H1 (cell line): ENCODE data around the gene HSPA1A. TPM values are rescaled to one million over a fixed set of nuclear protein-coding genes. Genes with fewer than 3 reads are reported as not detected.

Source experiments
- CTCF ChIA-PET: fragments of 300-600 bp; sonication (Branson Sonifier 250); formaldehyde crosslinking; loops from one replicate; lab custom pipeline; 2021; ENCODE audit not compliant: partially characterized antibody; lab: Charles Lee
- POLR2A ChIA-PET: fragments of 300-600 bp; sonication (Branson Sonifier 250); formaldehyde crosslinking; loops from one replicate; lab custom pipeline; 2021; ENCODE audit warnings: inconsistent platforms; ENCODE audit not compliant: partially characterized antibody; lab: Charles Lee
- DNase-seq, 2 experiments: peaks; one replicate each; pipeline versions ENCODE4 v3.0.0 to v3.0.0-alpha.2; 2010 to 2022; ENCODE audit warnings: low spot score in 2 of 2, low read depth in 1 of 2, mixed read lengths in 1 of 2
- FAIRE-seq: peaks from 2 replicates; lab custom pipeline; 2011; peaks lifted over from hg19 to GRCh38; lab: Jason Lieb, UNC
- H2AFZ ChIP-seq: 2 replicates; pipeline ENCODE4 v1.8.1; 2012; ENCODE audit warnings: low read length, inconsistent platforms
- H2AK5ac ChIP-seq: 2 replicates; pipeline ENCODE4 v1.6.1; 2013; ENCODE audit warnings: low read depth, low read length
- H2BK120ac ChIP-seq: replicated peaks from 2 replicates; pipeline ENCODE3; 2013; ENCODE audit warnings: low read depth, low read length, inconsistent platforms
- H2BK12ac ChIP-seq: 2 replicates; pipeline ENCODE4 v1.6.1; 2013; ENCODE audit warnings: low read depth, low read length
- H2BK15ac ChIP-seq: 2 replicates; pipeline ENCODE4 v1.6.1; 2013; ENCODE audit warnings: low read length
- H2BK20ac ChIP-seq: 2 replicates; pipeline ENCODE4 v1.6.1; 2013; ENCODE audit warnings: low read length
- H2BK5ac ChIP-seq: 2 replicates; pipeline ENCODE4 v1.6.1; 2013; ENCODE audit warnings: low read depth, low read length
- H3K14ac ChIP-seq: 2 replicates; pipeline ENCODE4 v1.6.1; 2013; ENCODE audit warnings: inconsistent platforms; ENCODE audit not compliant: insufficient read length
- H3K18ac ChIP-seq: 2 replicates; pipeline ENCODE4 v1.6.1; 2013; ENCODE audit warnings: low read length; ENCODE audit errors: extremely low read depth
- H3K23ac ChIP-seq: 2 replicates; pipeline ENCODE4 v1.6.1; 2013; ENCODE audit warnings: inconsistent platforms; ENCODE audit not compliant: insufficient read length
- H3K23me2 ChIP-seq: 2 replicates; pipeline ENCODE4 v1.6.1; 2013; ENCODE audit warnings: low read depth, low read length
- H3K27ac ChIP-seq: 2 replicates; pipeline ENCODE4 v1.6.1; 2011; ENCODE audit warnings: low read depth, low read length, inconsistent platforms
- H3K27me3 ChIP-seq, 4 experiments: replicated peaks in 1 of 4; 1 replicate in 1 of 4; 2 replicates in 3 of 4; pipeline versions ENCODE4 v1.6.1 to v1.8.1; 2011 to 2013; ENCODE audit warnings: low read length in 3 of 4, mild to moderate bottlenecking in 3 of 4, inconsistent platforms in 2 of 4, mixed read lengths in 2 of 4, moderate library complexity in 1 of 4; ENCODE audit not compliant: control insufficient read depth in 3 of 4, insufficient read depth in 3 of 4; ENCODE audit errors: extremely low read depth in 1 of 4
- H3K36me3 ChIP-seq, 4 experiments: 2 replicates each; pipeline versions ENCODE4 v1.6.1 to v1.8.1; 2011 to 2013; ENCODE audit warnings: mild to moderate bottlenecking in 4 of 4, low read length in 3 of 4, moderate library complexity in 2 of 4, control low read depth in 1 of 4, inconsistent platforms in 1 of 4; ENCODE audit not compliant: insufficient read depth in 4 of 4, control insufficient read depth in 2 of 4
- H3K4ac ChIP-seq: replicated peaks from 2 replicates; pipeline ENCODE3; 2013; ENCODE audit warnings: low read length, low read depth, mixed read lengths, inconsistent platforms; ENCODE audit not compliant: insufficient read length
- H3K4me1 ChIP-seq, 4 experiments: replicated peaks in 1 of 4; 1 replicate in 1 of 4; 2 replicates in 3 of 4; pipeline versions ENCODE4 v1.6.1 to v1.8.1; 2011 to 2013; ENCODE audit warnings: low read length in 3 of 4, inconsistent platforms in 2 of 4, mixed read lengths in 1 of 4; ENCODE audit not compliant: insufficient read depth in 4 of 4, control insufficient read depth in 3 of 4
- H3K4me2 ChIP-seq, 2 experiments: 2 replicates each; pipeline versions ENCODE4 v1.6.1 to v1.8.1; 2011 to 2013; ENCODE audit warnings: low read depth in 2 of 2, low read length in 2 of 2, control low read depth in 1 of 2, inconsistent platforms in 1 of 2, mild to moderate bottlenecking in 1 of 2; ENCODE audit not compliant: insufficient read depth in 1 of 2
- H3K4me3 ChIP-seq, 4 experiments: fragments of 200-600, 300-600 bp in 1 of 4; sonication (generic), shearing (Covaris generic), sonication (Bioruptor Twin) in 1 of 4; 2 replicates each; pipeline versions ENCODE4 v1.5.1 to v1.8.1; 2011 to 2016; ENCODE audit warnings: low read length in 4 of 4, low read depth in 3 of 4, control low read depth in 2 of 4, inconsistent platforms in 2 of 4, mild to moderate bottlenecking in 2 of 4, mixed read lengths in 1 of 4, moderate library complexity in 1 of 4; ENCODE audit not compliant: insufficient read depth in 2 of 4; ENCODE audit errors: extremely low read depth in 1 of 4
- H3K56ac ChIP-seq: replicated peaks from 2 replicates; pipeline ENCODE3; 2013; ENCODE audit warnings: low read depth, mild to moderate bottlenecking, mixed read lengths, low read length, inconsistent platforms; ENCODE audit not compliant: insufficient read length
- H3K79me1 ChIP-seq: 2 replicates; pipeline ENCODE4 v1.6.1; 2013; ENCODE audit warnings: low read depth, low read length, control low read depth
- H3K79me2 ChIP-seq, 2 experiments: 2 replicates each; pipeline versions ENCODE4 v1.6.1 to v1.8.1; 2012 to 2013; ENCODE audit warnings: low read length in 2 of 2, mild to moderate bottlenecking in 2 of 2, inconsistent platforms in 1 of 2; ENCODE audit not compliant: insufficient read depth in 2 of 2, control insufficient read depth in 1 of 2
- H3K9ac ChIP-seq, 4 experiments: replicated peaks in 1 of 4; 1 replicate in 1 of 4; 2 replicates in 3 of 4; pipeline versions ENCODE4 v1.6.1 to v1.8.1; 2011 to 2013; ENCODE audit warnings: low read depth in 3 of 4, low read length in 3 of 4, control low read depth in 2 of 4, mild to moderate bottlenecking in 2 of 4, moderate library complexity in 2 of 4, inconsistent platforms in 1 of 4; ENCODE audit errors: extremely low read depth in 1 of 4
- H3K9me3 ChIP-seq, 2 experiments: 2 replicates each; pipeline versions ENCODE4 v1.6.1 to v1.8.1; 2012 to 2013; ENCODE audit warnings: mild to moderate bottlenecking in 2 of 2, moderate library complexity in 2 of 2, control low read depth in 1 of 2, inconsistent platforms in 1 of 2, low read depth in 1 of 2, low read length in 1 of 2, mixed read lengths in 1 of 2; ENCODE audit not compliant: insufficient read depth in 2 of 2
- H4K20me1 ChIP-seq, 2 experiments: replicated peaks in 1 of 2; 2 replicates each; pipeline versions ENCODE3 to v1.8.1; 2011 to 2013; ENCODE audit warnings: inconsistent platforms in 2 of 2, low read length in 2 of 2, mild to moderate bottlenecking in 1 of 2; ENCODE audit not compliant: insufficient read depth in 2 of 2, control insufficient read depth in 1 of 2
- H4K5ac ChIP-seq: 2 replicates; pipeline ENCODE4 v1.6.1; 2013; ENCODE audit warnings: low read length, low read depth, mixed read lengths, inconsistent platforms; ENCODE audit not compliant: insufficient read length
- H4K8ac ChIP-seq: 2 replicates; pipeline ENCODE4 v1.8.0; 2013; ENCODE audit warnings: mild to moderate bottlenecking, moderate library complexity, low read length, inconsistent platforms; ENCODE audit not compliant: insufficient read depth; ENCODE audit errors: extremely low read depth
- H4K91ac ChIP-seq: replicated peaks from 2 replicates; pipeline ENCODE3; 2013; ENCODE audit warnings: low read length, mixed read lengths, inconsistent platforms; ENCODE audit not compliant: insufficient read length
- CHD1 ChIP-seq: IDR thresholded peaks from 2 replicates; pipeline ENCODE4 v1.6.1; 2012; ENCODE audit warnings: low read depth, low read length, improper control_type of control experiment
- EZH2 ChIP-seq: fragments of 200-600 bp; sonication (generic); IDR thresholded peaks from 2 replicates; pipeline ENCODE4 v1.7.1; 2012; ENCODE audit warnings: low read depth, mild to moderate bottlenecking, moderate library complexity, low read length, inconsistent platforms; ENCODE audit not compliant: severe bottlenecking
- GABPA ChIP-seq: IDR thresholded peaks from 2 replicates; pipeline ENCODE4 v1.6.1; 2011; ENCODE audit warnings: mild to moderate bottlenecking, low read length, moderate library complexity, borderline replicate concordance; ENCODE audit not compliant: insufficient read depth
- KDM1A ChIP-seq: fragments of 200-600, 300-600 bp; sonication (generic); IDR thresholded peaks from 2 replicates; pipeline ENCODE4 v1.7.1; 2016; ENCODE audit warnings: mild to moderate bottlenecking, low read length, borderline replicate concordance
- MAFK ChIP-seq: IDR thresholded peaks from 2 replicates; pipeline ENCODE4 v1.6.1; 2012; ENCODE audit warnings: low read depth, mild to moderate bottlenecking, improper control_type of control experiment, low read length
- NANOG ChIP-seq: IDR thresholded peaks from 2 replicates; pipeline ENCODE4 v1.6.1; 2011; ENCODE audit warnings: low read length, low read depth, mild to moderate bottlenecking, inconsistent platforms; ENCODE audit not compliant: insufficient read depth, poor library complexity, severe bottlenecking
- POU5F1 ChIP-seq: IDR thresholded peaks from 2 replicates; pipeline ENCODE4 v1.6.1; 2011; ENCODE audit warnings: low read depth, mild to moderate bottlenecking, low read length, moderate library complexity
- RNF2 ChIP-seq: fragments of 200-900, 300-1000 bp; sonication (generic); IDR thresholded peaks from 2 replicates; pipeline ENCODE4 v1.7.1; 2016; ENCODE audit warnings: borderline replicate concordance, low read depth, mild to moderate bottlenecking, antibody characterized with exemption, low read length; ENCODE audit not compliant: poor library complexity, severe bottlenecking; ENCODE audit errors: missing control alignments
- TAF7 ChIP-seq: optimal IDR thresholded peaks from 2 replicates; pipeline ENCODE3; 2011; ENCODE audit warnings: low read depth, mild to moderate bottlenecking, inconsistent platforms, low read length, moderate library complexity, borderline replicate concordance
- TEAD4 ChIP-seq: IDR thresholded peaks from 2 replicates; pipeline ENCODE4 v1.6.1; 2012; ENCODE audit warnings: low read depth, low read length, inconsistent platforms, mixed read lengths
- YY1 ChIP-seq: IDR thresholded peaks from 2 replicates; pipeline ENCODE4 v1.6.1; 2011; ENCODE audit warnings: low read depth, mild to moderate bottlenecking, low read length
- WGBS, 2 experiments: shearing (Covaris generic) in 1 of 2; methylation state at CpG; one replicate each; pipeline versions ENCODE4 v1.1.6 to v1.1.7; 2013 to 2015; ENCODE audit warnings: low lambda C conversion rate in 2 of 2, mixed read lengths in 2 of 2, inconsistent platforms in 1 of 2, low coverage in 1 of 2, missing lambda C conversion rate in 1 of 2; ENCODE audit not compliant: insufficient replicate concordance in 2 of 2, insufficient coverage in 1 of 2, insufficient read length in 1 of 2; ENCODE audit errors: extremely low coverage in 1 of 2, missing lambda C conversion rate in 1 of 2; 5-methylcytosine and 5-hydroxymethylcytosine counted together
- polyA plus RNA-seq, 7 experiments: library from polyadenylated mRNA; depleted of rRNA in 3 of 7; stranded (reverse) in 5 of 7; unstranded in 2 of 7; fragments of >200 nt in 5 of 7; fragments of 200-250 nt in 2 of 7; gene quantifications; 1 replicate in 5 of 7; 2 replicates in 1 of 7; 4 replicates in 1 of 7; pipeline versions ENCODE4 v1.2.1 to v1.2.3, GENCODE V29; 2011 to 2013; ENCODE audit warnings: missing spikeins in 2 of 7, mixed read lengths in 2 of 7
- total RNA-seq: library from RNA; stranded (reverse); fragmentation: NEBNext Ultra II Directional; extraction: Animal tissue kit (Norgen Biotek cat#: 25700); gene quantifications from 2 replicates; pipeline ENCODE4 v1.2.1, GENCODE V29; 2021

HSPA1A gene
- total and polyA plus RNA-seq, 2 of the 8 experiments (the other 6 are each of a cell fraction or from before 2014, with no cell fraction given) = 40.7 to 54.0 TPM

DNA sequence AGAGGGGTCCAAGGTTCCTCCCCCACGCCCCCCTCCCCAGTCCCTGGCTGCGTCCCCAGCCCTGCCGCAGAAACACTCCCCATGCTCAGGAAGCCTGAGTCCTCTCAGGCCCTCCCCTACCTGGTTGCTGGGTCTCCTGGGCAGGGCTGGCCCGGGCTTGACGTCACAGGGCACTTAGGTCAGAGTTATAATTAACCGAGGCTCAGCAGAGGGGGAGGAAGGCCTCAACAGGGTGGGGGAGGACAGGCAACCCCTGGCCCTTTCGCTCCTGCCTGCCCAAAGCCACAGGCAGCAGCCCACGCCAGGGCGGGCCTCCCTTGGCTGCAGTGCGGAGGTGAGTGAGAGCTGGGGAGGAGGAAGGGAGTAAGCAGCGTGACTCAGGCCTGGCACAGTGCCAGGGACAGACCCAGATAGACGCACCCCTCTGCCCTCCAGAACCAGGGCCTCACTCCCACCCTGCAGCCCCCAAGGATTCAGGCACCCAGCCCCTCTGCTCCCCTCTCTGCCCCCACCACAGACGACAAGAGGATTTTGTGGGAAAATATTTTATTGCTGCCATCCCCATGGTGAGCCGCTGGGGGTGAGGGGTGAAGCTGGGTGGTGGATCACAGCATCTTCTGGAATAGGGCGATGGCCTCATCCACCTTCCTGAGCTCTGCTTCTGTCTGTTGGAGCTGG lies 38.2 kb upstream of the HSPA1A start, which contains the start of gene VWA7:
Gene VWA7 (minus strand): TSS at position 340 of the 678 bp plus-strand sequence. CDS start 549 bp downstream, outside the sequence.
- H4K20me1 ChIP-seq = no peaks in the 10 kb centered on the region
- no peak within 1 kb of the TSS for H3K4ac ChIP-seq
- 0 out of 2 replicates have a peak, but pooled peaks cover 1% of the 10 kb centered on the region for H3K23me2 ChIP-seq
- 57% methylated on average over 12 of the region's 15 CpGs; no CpG with 5 or more reads in 1 of the 2 experiments for WGBS, 2 experiments
- no peak within 1 kb of the TSS for H3K9ac ChIP-seq
- H3K56ac ChIP-seq = no peak within 1 kb of the TSS
- no peak within 1 kb of the TSS for H3K4me3 ChIP-seq
- FAIRE-seq = no peak
- no peak within 1 kb of the TSS for H3K18ac ChIP-seq
- peak within 1 kb of the TSS in 1 of 2 experiments; percentile 51; a peak in 2 of 4 replicates for H3K4me2 ChIP-seq
- no peak within 1 kb of the TSS for H2BK12ac ChIP-seq
- peaks cover 10 to 39% (median 32%) of the 10 kb centered on the region in 4 experiments; a peak in 7 of 8 replicates for H3K36me3 ChIP-seq
- POLR2A ChIA-PET = interaction anchor here (0.7 to 10.7 kb wide), 16 partner anchors 8 to 1207 kb away, joined by 3 to 85 read pairs (median 4); partner anchors contain the start of genes DDAH2, HSPA1B, LSM2 and MSH5
- H2BK5ac ChIP-seq = no peak within 1 kb of the TSS
- no peak within 1 kb of the TSS for H3K14ac ChIP-seq
- H2AFZ ChIP-seq = no peak within 1 kb of the TSS
- H2AK5ac ChIP-seq = no peak within 1 kb of the TSS
- peak in 1 of 2 experiments; percentile 63 for DNase-seq
- no peaks in the 10 kb centered on the region; a peak in 1 of 7 replicates for H3K27me3 ChIP-seq
- no peaks in the 10 kb centered on the region for H3K9me3 ChIP-seq
- no peak within 1 kb of the TSS for H2BK15ac ChIP-seq
- H3K4me1 ChIP-seq = peaks cover 0 to 7% (median 3%) of the 10 kb centered on the region in 4 experiments; a peak in 4 of 7 replicates
- peak within 1 kb of the TSS; percentile 40; the same call in 1 of the 2 replicates for H4K8ac ChIP-seq
- no peaks in the 10 kb centered on the region for H3K79me2 ChIP-seq
- H4K91ac ChIP-seq = no peak within 1 kb of the TSS
- no peak within 1 kb of the TSS for H2BK120ac ChIP-seq
- H3K79me1 ChIP-seq = no peaks in the 10 kb centered on the region
- no peak within 1 kb of the TSS for H3K23ac ChIP-seq
- H2BK20ac ChIP-seq = no peak within 1 kb of the TSS
- H4K5ac ChIP-seq = no peak within 1 kb of the TSS
- CTCF ChIA-PET = interaction anchor here (0.6 to 15.6 kb wide), 11 partner anchors 3 to 113 kb away, joined by 3 to 228 read pairs (median 3); partner anchors contain the start of genes MPIG6B, VARS1 and VWA7
- H3K27ac ChIP-seq = peak within 1 kb of the TSS; percentile 26; the same call in 1 of the 2 replicates
- TF ChIP-seq CHD1 (no peak), TAF7 (no peak), TEAD4 (no peak), POU5F1 (no peak), NANOG (no peak), GABPA (no peak), MAFK (no peak), YY1 (no peak), KDM1A (no peak), RNF2 (no peak), EZH2 (no peak)
